GM21717 (cell line): ENCODE measurements around the gene PCP4L1.

ENCODE experiments used
- ATAC-seq: cut with Tn5 transposase; IDR thresholded peaks from one replicate; pipeline ENCODE4 v1.9.1; 2021; ENCODE audit warnings: mild to moderate bottlenecking, moderate library complexity; ENCODE audit not compliant: unreplicated experiment

PCP4L1 gene

DNA sequence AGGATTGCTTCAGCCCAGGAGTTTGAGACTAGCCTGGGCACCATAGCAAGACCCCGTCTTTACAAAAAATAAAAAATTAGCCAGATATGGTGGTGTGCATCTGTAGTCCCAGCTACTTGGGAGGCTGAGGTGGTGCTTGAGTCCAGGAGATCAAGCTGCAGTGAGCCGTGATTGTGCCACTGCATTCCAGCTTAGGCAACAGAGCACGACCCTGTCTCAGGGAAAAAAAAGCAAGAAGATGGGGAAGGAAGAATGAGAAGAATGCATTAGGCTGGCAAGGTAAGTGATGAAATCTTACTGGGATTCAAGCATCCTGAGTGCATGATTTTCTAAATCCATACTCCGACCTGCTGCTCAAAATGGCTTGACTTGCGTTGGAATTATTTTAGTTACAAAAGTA lies 6.8 kb downstream of the PCP4L1 start:
- ATAC-seq: no peak

DNA sequence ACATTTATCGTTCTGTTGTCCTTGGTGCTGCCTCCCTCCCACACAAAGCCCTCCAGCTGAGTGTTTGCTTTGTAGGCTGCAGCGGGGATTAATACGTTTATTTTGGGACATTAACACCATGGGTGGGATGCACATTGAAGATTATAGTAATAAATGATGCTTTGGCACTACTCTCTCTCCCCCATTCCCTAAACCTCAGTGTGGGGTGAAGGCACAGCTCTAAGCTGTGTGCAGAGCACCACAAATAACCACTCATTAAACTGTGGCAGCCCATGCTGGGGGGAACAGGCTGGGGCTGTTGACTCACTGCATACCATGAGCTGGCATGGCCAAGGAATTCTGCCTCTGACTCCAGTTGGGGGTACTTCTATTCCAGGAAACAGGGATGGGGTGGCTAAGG lies 7.7 kb downstream of the PCP4L1 start:
- no peak for ATAC-seq

DNA sequence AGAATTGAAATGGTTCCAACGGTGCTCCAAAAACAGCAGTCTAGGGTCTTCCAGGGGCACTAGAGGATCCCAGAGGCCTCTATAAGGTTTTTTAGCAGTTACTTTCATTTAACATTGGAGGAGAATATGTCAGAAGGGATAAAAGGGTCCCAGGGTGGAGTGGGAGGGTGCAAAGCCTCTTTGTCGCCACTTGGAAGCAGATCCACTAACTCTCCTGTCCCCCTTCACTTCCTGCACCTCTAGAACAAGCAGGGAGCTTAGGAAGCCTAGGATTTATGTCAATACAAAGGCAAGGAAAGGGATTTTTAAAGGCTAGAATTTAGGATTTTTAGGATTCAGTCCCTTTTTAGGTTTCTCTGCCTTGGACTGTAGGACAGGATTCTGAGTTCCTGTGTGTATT lies 8.3 kb downstream of the PCP4L1 start:
- ATAC-seq: no peak

DNA sequence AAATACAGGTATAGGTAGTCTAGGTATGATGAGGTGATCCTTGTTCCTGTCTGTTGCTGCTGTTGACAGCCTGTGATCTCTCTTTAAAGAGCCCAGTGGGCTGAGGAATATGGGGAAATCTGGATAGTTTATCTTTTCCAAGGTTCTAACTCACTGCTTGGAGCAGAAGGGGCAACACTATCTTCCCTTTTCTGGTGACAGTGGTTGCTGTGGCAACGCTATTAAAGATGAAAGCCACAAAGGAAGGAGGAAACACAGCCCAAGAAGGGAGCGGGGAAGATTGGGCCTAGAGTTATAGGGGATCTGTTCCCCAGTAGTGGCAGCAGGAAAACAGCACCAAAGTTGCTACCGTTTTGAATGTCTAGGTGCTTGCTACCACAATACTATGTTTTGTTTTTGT lies 8.8 kb downstream of the PCP4L1 start:
- ATAC-seq: no peak

- ATAC-seq: no peak
These were observed 14.9 kb downstream of the PCP4L1 start for GRCh38 chr1:161273402-161273801.

GRCh38 chr1:161274874-161275273 lies 16.3 kb downstream of the PCP4L1 start:
- no peak for ATAC-seq

DNA sequence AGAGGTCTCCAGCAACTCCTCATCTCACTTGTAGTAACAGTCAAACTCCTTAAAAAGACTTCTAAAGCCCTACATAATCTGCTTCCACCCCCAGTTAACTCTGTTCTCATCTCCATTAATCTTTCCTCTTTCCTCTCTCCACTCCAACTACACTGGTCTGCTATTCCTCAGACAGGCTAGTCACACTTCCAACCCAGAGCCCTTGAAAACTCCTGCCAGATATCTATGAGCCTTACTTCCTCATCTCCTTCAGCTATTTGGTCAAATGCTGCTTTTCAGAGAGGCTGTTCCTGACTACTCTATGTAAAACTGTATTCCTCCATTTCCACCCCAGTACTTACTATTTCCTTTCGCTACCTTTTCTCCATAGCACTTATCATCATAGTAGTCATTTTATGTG lies 24.4 kb downstream of the PCP4L1 start:
- ATAC-seq: no peak

DNA sequence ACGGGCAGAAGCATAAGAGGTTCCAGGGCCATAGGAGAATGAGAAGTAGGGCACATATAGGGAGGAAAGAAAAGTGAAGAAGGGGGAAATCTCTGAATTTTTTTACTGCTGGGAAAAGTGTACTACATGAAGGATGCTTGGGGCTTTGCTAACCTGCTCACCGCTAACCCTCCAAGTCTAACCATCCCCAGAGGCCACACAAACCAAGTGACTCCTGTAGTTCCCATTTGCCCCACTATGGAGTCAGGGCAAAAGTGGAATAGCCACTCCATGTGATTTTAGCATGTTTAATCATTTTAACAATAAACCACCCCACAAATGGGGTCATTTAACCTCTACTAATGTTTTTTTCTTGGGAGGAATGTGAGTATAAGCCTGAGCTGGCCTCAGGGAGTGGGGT lies 26.6 kb downstream of the PCP4L1 start:
- no peak for ATAC-seq

DNA sequence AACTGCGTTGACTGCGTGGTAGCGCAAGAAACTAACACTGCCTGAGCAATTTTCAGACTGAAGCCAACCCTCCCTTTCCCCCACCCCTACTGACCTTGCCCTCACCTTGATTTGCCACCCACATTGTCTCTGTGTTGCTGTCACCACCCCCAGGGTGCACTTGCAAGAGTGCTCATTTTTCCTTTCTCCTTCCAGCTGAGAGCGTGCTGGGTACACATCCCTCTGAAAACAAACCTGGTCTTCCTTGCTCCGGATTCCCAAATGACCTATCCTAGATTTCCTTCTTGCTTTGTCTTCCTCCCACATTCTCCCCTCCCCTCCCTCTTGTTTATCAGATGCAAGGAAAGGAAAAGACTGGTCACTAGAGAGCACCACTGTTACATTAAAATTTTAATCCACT lies 27.0 kb downstream of the PCP4L1 start:
- ATAC-seq: no peak

DNA sequence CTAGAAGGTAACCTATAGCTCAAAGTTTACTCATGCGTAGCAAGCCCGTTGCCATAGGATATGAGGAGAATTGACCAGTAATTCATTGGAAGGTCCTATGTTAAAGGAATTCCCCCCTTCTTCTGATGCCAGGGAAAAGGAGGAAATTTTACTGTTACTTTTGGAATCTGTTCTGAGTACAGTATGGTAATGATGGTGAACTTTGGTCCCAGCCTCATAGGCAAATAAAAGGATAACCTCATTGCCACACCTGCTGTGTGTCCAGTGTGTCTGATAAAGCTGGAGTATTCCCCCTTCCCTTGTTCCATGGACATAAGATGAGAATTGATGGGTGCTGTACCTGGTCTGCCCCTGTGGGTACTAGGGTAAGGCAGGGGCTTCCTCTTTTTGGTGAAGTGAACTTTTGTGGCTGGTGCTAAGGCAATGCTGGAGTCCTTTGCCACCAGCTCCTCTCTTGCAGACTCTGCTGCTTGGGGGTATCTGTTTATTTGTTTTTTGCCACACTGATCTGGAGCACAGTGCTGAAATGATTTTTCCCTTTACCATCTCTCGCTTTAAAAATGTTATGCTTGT lies 29.0 kb downstream of the PCP4L1 start:
- no peak for ATAC-seq

GRCh38 chr1:161290779-161291178 lies 32.2 kb downstream of the PCP4L1 start:
- ATAC-seq: no peak

DNA sequence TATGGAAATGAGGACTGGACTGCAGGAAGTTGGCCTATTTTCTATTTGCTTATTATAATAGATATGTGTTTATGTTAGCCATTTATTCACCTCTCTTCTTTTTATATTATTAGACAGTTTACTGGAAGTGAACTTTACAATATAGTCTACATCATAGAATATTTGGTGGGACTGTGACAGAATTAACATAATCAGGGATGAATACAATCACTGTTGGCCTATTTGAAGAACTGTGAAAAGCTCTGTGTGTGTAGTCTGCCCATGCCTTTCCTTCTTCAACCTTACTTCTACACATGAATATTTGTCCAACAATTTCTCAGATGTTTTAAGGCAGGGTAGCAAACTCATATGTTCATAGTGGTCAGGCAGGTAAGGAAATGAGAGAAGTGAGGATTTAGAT lies 38.9 kb downstream of the PCP4L1 start:
- ATAC-seq: no peak

DNA sequence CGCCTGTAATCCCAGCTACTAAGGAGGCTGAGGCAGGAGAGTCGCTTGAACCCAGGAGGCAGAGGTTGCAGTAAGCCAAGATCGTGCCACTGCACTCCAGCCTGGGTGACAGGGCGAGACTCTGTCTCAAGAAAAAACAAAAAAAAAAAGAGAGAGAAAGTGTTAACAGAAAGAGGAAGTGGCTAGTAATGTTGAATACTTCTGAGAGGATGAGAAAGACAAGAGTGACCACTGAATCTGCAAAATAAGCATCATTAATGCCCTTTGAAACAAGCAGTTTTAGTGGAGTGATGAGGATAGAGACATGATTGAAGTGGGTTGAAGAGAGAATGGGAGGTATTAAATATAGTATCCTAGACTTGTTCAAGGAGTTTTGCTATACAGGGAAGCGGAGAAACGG lies 39.6 kb downstream of the PCP4L1 start:
- ATAC-seq: no peak

GRCh38 chr1:161299347-161299746 lies 40.8 kb downstream of the PCP4L1 start:
- no peak for ATAC-seq

- ATAC-seq: no peak
These were observed 41.9 kb downstream of the PCP4L1 start for GRCh38 chr1:161300478-161300877.

GRCh38 chr1:161304927-161305866 lies 46.7 kb downstream of the PCP4L1 start:
- ATAC-seq: no peak

DNA sequence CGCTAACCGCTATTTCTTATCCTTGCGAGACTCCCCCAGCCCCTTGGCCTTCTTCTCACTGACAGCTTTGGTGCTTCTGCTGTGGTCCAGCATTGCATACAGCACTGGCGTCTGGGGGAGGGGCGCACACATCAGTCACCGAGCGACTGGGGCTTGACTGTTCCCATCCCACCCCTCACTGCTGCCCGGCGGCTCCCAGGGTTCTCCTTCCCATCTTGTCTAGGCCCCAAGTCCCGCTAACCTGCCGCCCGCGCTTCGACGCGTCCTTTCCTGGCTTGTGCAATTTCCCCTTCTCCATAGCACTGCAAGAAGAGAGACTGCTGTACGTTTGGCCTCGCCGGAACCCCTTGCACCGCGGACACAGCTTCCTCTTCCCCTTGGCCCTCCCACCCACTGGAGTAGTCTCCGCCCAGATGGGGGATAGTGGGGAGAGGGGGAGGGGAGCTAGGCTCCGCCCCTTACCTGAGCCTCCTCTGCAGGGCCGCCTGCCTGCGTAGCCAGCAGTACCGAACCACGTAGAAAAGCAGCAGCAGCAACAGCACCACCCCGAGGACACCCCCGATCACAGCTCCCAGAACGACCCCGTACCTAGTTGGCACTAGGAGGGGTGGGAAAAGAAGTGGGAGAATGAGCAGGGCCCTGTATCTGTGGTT lies 47.4 kb downstream of the PCP4L1 start:
- ATAC-seq: peak; percentile 82

DNA sequence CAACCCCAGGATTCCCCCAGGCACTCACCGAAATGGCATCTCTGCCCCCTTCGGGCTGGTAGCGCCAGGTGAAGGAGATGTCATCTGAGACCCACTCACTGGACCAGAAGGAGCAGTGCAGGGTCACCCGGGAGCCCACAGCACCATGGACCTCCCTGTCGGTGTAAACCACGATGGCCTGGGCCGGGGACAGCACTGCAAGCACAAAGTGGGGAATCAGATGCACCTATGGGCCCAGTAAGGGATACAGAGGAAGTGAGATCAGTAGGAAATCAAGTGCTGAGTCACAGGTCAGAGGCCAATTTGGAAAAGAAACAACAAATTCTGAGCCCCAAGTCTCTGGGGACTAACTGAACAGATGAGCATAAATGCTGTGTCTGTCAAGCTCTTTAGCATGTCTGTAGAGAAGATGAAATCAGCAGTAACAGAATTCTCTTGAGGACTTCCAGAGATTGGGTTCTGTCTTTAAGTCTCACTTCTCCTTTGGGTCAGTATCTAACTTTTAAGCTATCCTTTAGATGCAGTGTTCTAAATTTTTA lies 48.8 kb downstream of the PCP4L1 start:
- ATAC-seq: no peak

DNA sequence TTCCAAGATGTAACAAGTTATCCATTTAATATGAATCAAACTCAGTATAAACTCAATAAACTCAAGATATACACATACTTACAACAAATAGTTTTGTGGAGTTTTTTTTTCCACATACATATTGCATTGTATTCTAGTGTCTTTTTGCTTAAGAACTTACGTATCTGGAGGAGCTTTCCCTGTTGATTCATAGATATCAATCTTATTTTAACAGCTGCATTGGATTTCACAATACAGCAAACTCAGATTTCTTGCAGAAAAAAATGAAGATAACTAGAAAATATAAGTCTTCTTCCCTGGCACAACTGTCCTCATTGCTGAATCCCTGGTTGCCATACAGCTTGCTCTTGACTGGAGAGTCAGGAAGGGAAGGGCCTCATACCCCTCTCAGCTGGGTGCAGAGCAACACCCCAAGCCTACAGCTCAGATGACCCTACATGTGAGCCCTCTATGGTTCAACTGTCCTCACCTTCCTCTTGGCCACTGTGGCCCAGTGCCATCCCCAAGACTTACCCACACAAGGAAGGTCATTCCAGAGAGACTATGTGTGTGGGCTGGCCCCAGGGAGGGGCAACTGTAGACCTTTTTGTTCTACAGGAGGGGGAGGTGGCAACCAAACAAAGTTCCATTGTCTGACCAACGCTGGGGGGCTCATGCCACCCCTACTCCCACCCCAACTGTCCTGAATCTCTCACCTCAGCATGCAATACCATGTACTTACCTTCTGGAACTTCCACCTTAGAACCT lies 49.5 kb downstream of the PCP4L1 start:
- ATAC-seq: no peak

- ATAC-seq: no peak
These were observed 51.3 kb downstream of the PCP4L1 start, which contains the start of gene MPZ for GRCh38 chr1:161309868-161310267. MPZ (minus strand) TSS chr1:161309968; CDS start chr1:161309905, 63 bp downstream.
